Measurements from ENCODE around the gene SNURF. TPM values are rescaled to one million over a fixed set of nuclear protein-coding genes. Genes with fewer than 3 reads are reported as not detected.
A peak's percentile ranks its signal among the peaks of the same experiment; 100 is the strongest.
"Not testable (repeated sequence)": the region's sequence is repeated elsewhere in the genome, so short reads cannot be mapped to it uniquely, and the experiment has no call there.

Gene SNURF
- total RNA-seq (10 to 100 TPM; 22.2 to 26.8 (median 24.1) TPM), polyA plus RNA-seq (1 to 10 TPM; 2.2 to 3.9 (median 3.4) TPM)
- long read RNA-seq, donor 1, partial matches to known transcripts, result 1 of 2 reads
- long read RNA-seq, donor 1, other reads (novel, unspliced or antisense), result 0 of 2 reads
- long read RNA-seq, donor 2, partial matches to known transcripts, result 0 of 4 reads
- long read RNA-seq, donor 2, other reads (novel, unspliced or antisense), result 0 of 4 reads

- H3K4me1 ChIP-seq, result peaks cover 7% of the 10 kb centered on the region
- no peaks in the 10 kb centered on the region for H3K9me3 ChIP-seq
- DNase-seq, result peak; percentile 86 to 89
- intact Hi-C loops (cut with DNase I), result no loop called here
- TF ChIP-seq CTCF (IDR thresholded peaks at IDR 0.05), result no peak
- 42 to 52% (median 44%) methylated on average over 47 of the region's 47 CpGs for WGBS, 3 donors
- H3K36me3 ChIP-seq (ENCODE audit: insufficient read depth in 1 of 2, low read depth in 1 of 2), result no peaks in the 10 kb centered on the region
- H3K27ac ChIP-seq, result peak within 1 kb of the TSS; percentile 85
- H3K4me3 ChIP-seq, result peak within 1 kb of the TSS; percentile 75
- peak; percentile 74 to 81 (median 78) for ATAC-seq
- no peaks in the 10 kb centered on the region for H3K27me3 ChIP-seq (ENCODE audit: insufficient read depth in 3 of 3, low read length in 2 of 3)
Measured at GRCh38 chr15:24954783-24955530, at the start of gene SNURF, which contains the start of gene SNRPN. TSS of gene SNURF (plus strand) at chr15:24954987. CDS start at chr15:24955049, 62 bp downstream. TSS of gene SNRPN (plus strand) at chr15:24954987. CDS start at chr15:24974454, 19,467 bp downstream.

DNA sequence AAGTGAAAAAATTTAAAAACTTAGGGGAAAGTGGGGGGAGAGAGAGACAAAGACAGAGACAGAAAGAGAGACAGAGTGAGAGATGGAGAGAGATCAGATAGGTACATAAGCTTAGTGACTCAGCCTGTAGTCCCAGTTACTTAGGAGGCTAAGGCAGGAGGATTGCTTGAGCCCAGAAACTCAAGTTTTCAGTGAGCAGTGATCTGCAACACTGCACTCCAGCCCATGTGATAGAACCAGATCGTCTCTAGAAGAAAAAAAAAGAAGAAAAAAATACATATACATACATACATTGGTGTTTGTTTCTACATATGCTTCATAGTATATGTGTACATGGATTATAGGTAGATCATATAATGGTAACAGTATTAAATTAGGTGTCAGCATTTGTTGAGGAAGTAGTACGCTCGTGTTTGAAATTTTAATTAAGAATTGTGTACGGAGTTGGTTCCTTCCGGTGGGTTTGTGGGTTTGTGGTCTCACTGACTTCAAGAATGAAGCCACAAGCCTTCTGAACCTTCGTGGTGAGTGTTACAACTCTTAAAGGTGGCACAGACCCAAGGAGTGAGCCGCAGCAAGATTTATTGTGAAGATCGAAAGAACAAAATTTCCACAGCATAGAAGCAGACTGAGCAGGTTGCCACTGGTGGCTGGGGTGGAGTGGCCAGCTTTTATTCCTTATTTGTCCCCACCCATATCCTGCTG lies 38.3 kb upstream of the SNURF start:
- Histone ChIP-seq H3K4me3 (no peak overlapping the region), H3K27me3 (ENCODE audit: insufficient read depth in 3 of 3, low read length in 2 of 3) (no peaks in the 10 kb centered on the region), H3K4me1 (no peaks in the 10 kb centered on the region), H3K27ac (no peak overlapping the region), H3K9me3 (no peaks in the 10 kb centered on the region), H3K36me3 (ENCODE audit: insufficient read depth in 1 of 2, low read depth in 1 of 2) (no peaks in the 10 kb centered on the region)
- ATAC-seq (no peak), DNase-seq (no peak)
- intact Hi-C loops (cut with DNase I), result no loop called here
- WGBS, 3 donors, result 79 to 83% (median 82%) methylated on average over 8 of the region's 8 CpGs
- no peak for TF ChIP-seq CTCF (IDR thresholded peaks at IDR 0.05)

DNA sequence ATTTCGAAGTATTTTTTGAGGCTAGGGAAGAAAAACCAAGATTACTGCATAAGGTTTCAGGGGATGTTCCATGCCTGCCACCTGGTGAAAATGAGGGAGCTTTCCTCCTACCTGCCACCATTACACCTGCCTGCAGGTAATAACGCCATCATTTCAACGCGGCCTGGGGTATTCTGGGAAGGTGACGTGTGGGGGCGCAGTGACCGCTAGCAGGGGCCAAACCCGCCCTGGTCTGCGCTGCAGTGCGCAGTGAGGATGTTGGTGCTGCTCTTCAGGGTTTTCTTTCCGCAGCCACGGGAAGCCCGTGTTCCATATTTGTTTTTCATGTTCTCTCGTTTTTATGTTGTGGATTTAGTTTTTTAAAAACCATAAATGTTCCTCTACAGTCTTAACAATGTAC lies 37.4 kb upstream of the SNURF start:
- Histone ChIP-seq H3K36me3 (ENCODE audit: insufficient read depth in 1 of 2, low read depth in 1 of 2) (no peaks in the 10 kb centered on the region), H3K27me3 (ENCODE audit: insufficient read depth in 3 of 3, low read length in 2 of 3) (no peaks in the 10 kb centered on the region), H3K4me1 (no peaks in the 10 kb centered on the region), H3K4me3 (no peak overlapping the region), H3K9me3 (no peaks in the 10 kb centered on the region), H3K27ac (no peak overlapping the region)
- DNase-seq, result no peak
- intact Hi-C loops (cut with DNase I), result no loop called here
- no peak for TF ChIP-seq CTCF (IDR thresholded peaks at IDR 0.05)
- WGBS, 3 donors, result 90 to 92% (median 92%) methylated on average over 14 of the region's 14 CpGs
- no peak for ATAC-seq

DNA sequence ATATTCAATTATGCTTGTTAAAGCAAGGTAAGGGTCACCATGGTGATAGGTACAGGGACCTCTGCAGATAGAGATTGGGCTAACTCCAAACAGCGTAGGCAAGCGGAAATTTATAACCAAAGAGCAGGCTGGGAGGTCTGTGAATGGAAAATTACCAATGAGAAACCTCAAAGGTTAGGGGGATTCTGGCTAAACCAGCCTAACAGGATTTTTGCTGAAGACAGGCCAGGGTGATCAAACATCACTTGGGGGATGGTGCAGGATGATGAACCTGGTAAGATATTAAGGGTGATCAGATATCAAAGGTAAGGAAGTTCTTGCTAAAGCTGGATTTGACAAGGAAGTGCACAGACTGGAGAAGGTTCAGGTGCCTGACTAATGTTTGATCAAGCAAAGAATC lies 35.3 kb upstream of the SNURF start:
- intact Hi-C loops (cut with DNase I), result no loop called here
- no peaks in the 10 kb centered on the region for H3K27me3 ChIP-seq (ENCODE audit: insufficient read depth in 3 of 3, low read length in 2 of 3)
- no peaks in the 10 kb centered on the region for H3K36me3 ChIP-seq (ENCODE audit: insufficient read depth in 1 of 2, low read depth in 1 of 2)
- no peak for ATAC-seq
- H3K4me1 ChIP-seq, result no peaks in the 10 kb centered on the region
- DNase-seq, result no peak
- no peak overlapping the region for H3K4me3 ChIP-seq
- H3K9me3 ChIP-seq, result no peaks in the 10 kb centered on the region
- WGBS, 3 donors, result 67 to 88% (median 82%) methylated on average over 2 of the region's 2 CpGs
- H3K27ac ChIP-seq, result no peak overlapping the region
- TF ChIP-seq CTCF (IDR thresholded peaks at IDR 0.05), result no peak

DNA sequence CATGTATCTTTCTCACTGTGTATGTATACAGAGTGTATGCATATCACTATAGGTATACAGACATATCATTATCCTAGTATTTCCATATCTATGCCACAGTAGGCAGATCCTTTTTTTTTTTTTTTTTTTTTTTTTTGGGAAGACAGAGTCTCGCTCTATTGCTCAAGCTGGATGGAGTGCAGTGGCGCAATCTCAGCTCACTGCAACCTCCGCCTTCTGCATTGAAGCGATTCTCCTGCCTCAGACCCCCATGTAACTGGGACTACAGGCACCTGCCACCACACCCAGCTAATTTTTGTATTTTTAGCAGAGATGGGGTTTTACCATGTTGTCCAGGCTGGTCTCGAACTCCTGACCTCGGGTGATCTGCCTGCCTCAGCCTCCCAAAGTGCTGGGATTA lies 32.0 kb upstream of the SNURF start:
- intact Hi-C loops (cut with DNase I); ATAC-seq: not testable (repeated sequence)

More for the DNA sequence above, 32.0 kb upstream of the SNURF start:
- 84 to 88% (median 85%) methylated on average over 6 of the region's 6 CpGs for whole genome bisulfite sequencing, 3 donors
- H3K4me3 ChIP-seq; H3K36me3 ChIP-seq (ENCODE audit: insufficient read depth in 1 of 2, low read depth in 1 of 2); H3K27me3 ChIP-seq (ENCODE audit: insufficient read depth in 3 of 3, low read length in 2 of 3); H3K4me1 ChIP-seq; DNase-seq; H3K27ac ChIP-seq; H3K9me3 ChIP-seq: not testable (repeated sequence)
